HG03175 (cell line): ENCODE results near the gene THEM5.

Experiments
- ATAC-seq: cut with Tn5 transposase; IDR thresholded peaks from one replicate; pipeline ENCODE4 v1.9.1; 2021; ENCODE audit warnings: mild to moderate bottlenecking, moderate library complexity; ENCODE audit not compliant: unreplicated experiment

The THEM5 gene

GRCh38 chr1:151840421-151840820, 13.1 kb downstream of the THEM5 start:
- no peak for ATAC-seq

- no peak for ATAC-seq
These were observed 13.8 kb downstream of the THEM5 start, which contains the start of gene C2CD4D for GRCh38 chr1:151839457-151840403. C2CD4D (minus strand) TSS chr1:151839820; CDS start chr1:151838989, 831 bp downstream.

- no peak for ATAC-seq
These were observed 14.5 kb downstream of the THEM5 start for GRCh38 chr1:151839082-151839412.

- no peak for ATAC-seq
These were observed 15.1 kb downstream of the THEM5 start for GRCh38 chr1:151838222-151839081.

- no peak for ATAC-seq
These were observed 15.7 kb downstream of the THEM5 start for GRCh38 chr1:151837884-151838221.

- ATAC-seq: no peak
These were observed 16.3 kb downstream of the THEM5 start for GRCh38 chr1:151837197-151837596.

- no peak for ATAC-seq
These were observed 17.9 kb downstream of the THEM5 start for GRCh38 chr1:151835596-151835995.

GRCh38 chr1:151834239-151834638, 19.3 kb downstream of the THEM5 start:
- ATAC-seq: no peak

- no peak for ATAC-seq
These were observed 20.2 kb downstream of the THEM5 start for GRCh38 chr1:151833172-151833900.

- no peak for ATAC-seq
These were observed 21.1 kb downstream of the THEM5 start for GRCh38 chr1:151832318-151832980.

GRCh38 chr1:151831605-151832004, 21.9 kb downstream of the THEM5 start, which contains the start of gene RORC:
RORC (minus strand) TSS chr1:151831802; CDS start chr1:151831764, 38 bp downstream.
- no peak for ATAC-seq

GRCh38 chr1:151831256-151831591, 22.3 kb downstream of the THEM5 start:
- ATAC-seq: no peak

- no peak for ATAC-seq
These were observed 23.5 kb downstream of the THEM5 start for GRCh38 chr1:151830055-151830454.

- no peak for ATAC-seq
These were observed 24.0 kb downstream of the THEM5 start for GRCh38 chr1:151829352-151830046.

- ATAC-seq: no peak
These were observed 24.6 kb downstream of the THEM5 start for GRCh38 chr1:151828921-151829320.

- ATAC-seq: no peak
These were observed 25.7 kb downstream of the THEM5 start for GRCh38 chr1:151827853-151828252.

- ATAC-seq: no peak
These were observed 27.5 kb downstream of the THEM5 start for GRCh38 chr1:151825751-151826660.

- ATAC-seq: no peak
These were observed 28.3 kb downstream of the THEM5 start for GRCh38 chr1:151825204-151825603.

GRCh38 chr1:151823175-151823574, 30.3 kb downstream of the THEM5 start:
- ATAC-seq: no peak
